Measurements from ENCODE around the gene IGF2BP2.

DNA sequence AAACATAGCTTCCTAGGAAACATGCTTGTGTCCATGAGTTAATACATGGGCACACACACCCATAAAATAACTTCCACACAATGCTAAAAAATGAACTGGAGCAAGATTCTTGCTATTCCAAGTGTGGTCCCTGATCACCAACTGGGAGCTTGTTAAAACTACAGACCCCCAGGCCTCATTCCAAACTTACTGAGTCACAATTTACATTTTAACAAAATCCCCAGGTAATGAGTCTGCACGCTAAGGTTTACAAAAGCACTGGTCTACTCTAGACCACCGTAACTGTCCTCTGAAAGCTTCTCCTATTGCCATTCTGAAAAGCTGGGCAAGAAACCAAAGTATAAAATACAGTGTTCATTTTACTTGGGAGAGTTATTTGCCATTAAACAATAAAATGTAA, 45.4 kb downstream of the IGF2BP2 start:
- TF ChIP-seq, protein P1, sequence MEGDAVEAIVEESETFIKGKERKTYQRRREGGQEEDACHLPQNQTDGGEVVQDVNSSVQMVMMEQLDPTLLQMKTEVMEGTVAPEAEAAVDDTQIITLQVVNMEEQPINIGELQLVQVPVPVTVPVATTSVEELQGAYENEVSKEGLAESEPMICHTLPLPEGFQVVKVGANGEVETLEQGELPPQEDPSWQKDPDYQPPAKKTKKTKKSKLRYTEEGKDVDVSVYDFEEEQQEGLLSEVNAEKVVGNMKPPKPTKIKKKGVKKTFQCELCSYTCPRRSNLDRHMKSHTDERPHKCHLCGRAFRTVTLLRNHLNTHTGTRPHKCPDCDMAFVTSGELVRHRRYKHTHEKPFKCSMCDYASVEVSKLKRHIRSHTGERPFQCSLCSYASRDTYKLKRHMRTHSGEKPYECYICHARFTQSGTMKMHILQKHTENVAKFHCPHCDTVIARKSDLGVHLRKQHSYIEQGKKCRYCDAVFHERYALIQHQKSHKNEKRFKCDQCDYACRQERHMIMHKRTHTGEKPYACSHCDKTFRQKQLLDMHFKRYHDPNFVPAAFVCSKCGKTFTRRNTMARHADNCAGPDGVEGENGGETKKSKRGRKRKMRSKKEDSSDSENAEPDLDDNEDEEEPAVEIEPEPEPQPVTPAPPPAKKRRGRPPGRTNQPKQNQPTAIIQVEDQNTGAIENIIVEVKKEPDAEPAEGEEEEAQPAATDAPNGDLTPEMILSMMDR (IDR thresholded peaks at IDR 0.05): no peak
- TF ChIP-seq EZH2 (IDR thresholded peaks at IDR 0.05): no peak
- TF ChIP-seq EZH2phosphoT487 (IDR thresholded peaks at IDR 0.05): no peak
